T-cell (primary cell): ENCODE results near the gene THPO. TPM values are rescaled to one million over a fixed set of nuclear protein-coding genes. Genes with fewer than 3 reads are reported as not detected.

Experiments
- ATAC-seq, 4 experiments: fragments of 200-7000 bp in 3 of 4; fragments of 150-1000 bp in 1 of 4; cut with Tn5 transposase; replicated peaks in 1 of 4; 1 replicate in 3 of 4; 2 replicates in 1 of 4; pipeline ENCODE4 v1.10.0; 2021; ENCODE audit warnings: moderate library complexity in 3 of 4, mild to moderate bottlenecking in 2 of 4, moderate number of reproducible peaks in 1 of 4
- CTCF ChIA-PET, 2 donors: fragments of 300-600 bp; sonication (Branson Sonifier 250); formaldehyde crosslinking; loops; one replicate each; lab custom pipeline; 2022; ENCODE audit warnings: antibody characterized with exemption in 2 of 2; lab: Charles Lee
- POLR2A ChIA-PET, 2 donors: fragments of 300-600 bp; sonication (Branson Sonifier 250); formaldehyde crosslinking; loops; one replicate each; lab custom pipeline; 2022; ENCODE audit warnings: antibody characterized with exemption in 2 of 2; lab: Charles Lee
- DNase-seq, 35 experiments: peaks; one replicate each; pipeline versions ENCODE4 v3.0.0 to v3.0.0-alpha.2; 2013 to 2023
- H3K27ac ChIP-seq: one replicate; pipeline ENCODE4 v1.5.1; 2013; ENCODE audit warnings: low read length
- H3K27me3 ChIP-seq, 2 experiments: replicated peaks in 1 of 2; 1 replicate in 1 of 2; 2 replicates in 1 of 2; pipeline versions ENCODE4 v1.6.1 to v1.7.0; 2013; ENCODE audit warnings: low read length in 1 of 2, mixed read lengths in 1 of 2; ENCODE audit not compliant: control insufficient read depth in 2 of 2, insufficient read depth in 2 of 2; ENCODE audit errors: extremely low read depth in 1 of 2
- H3K36me3 ChIP-seq, 2 donors: 1 replicate in 1 of 2; 2 replicates in 1 of 2; pipeline versions ENCODE4 v1.6.1 to v1.7.0; 2013; ENCODE audit warnings: low read length in 1 of 2; ENCODE audit not compliant: control insufficient read depth in 2 of 2, insufficient read depth in 1 of 2; ENCODE audit errors: extremely low read depth in 1 of 2
- H3K4me1 ChIP-seq, 2 experiments: 1 replicate in 1 of 2; 2 replicates in 1 of 2; pipeline versions ENCODE4 v1.6.1 to v1.7.0; 2013; ENCODE audit warnings: low read length in 2 of 2, mixed read lengths in 1 of 2; ENCODE audit not compliant: insufficient read depth in 2 of 2, control insufficient read depth in 1 of 2; ENCODE audit errors: extremely low read depth in 1 of 2
- H3K4me3 ChIP-seq, 2 donors: 1 replicate in 1 of 2; 2 replicates in 1 of 2; pipeline versions ENCODE4 v1.5.1 to v1.7.0; 2013; ENCODE audit warnings: mild to moderate bottlenecking in 2 of 2, low read length in 1 of 2, moderate library complexity in 1 of 2; ENCODE audit not compliant: control insufficient read depth in 1 of 2; ENCODE audit errors: extremely low read depth in 1 of 2
- H3K9me3 ChIP-seq: 2 replicates; pipeline ENCODE4 v1.7.0; 2013
- H3K27ac Mint-ChIP-seq, 2 donors: one replicate each; pipeline ENCODE4 v1.8.0; 2020 to 2021; ENCODE audit warnings: mild to moderate bottlenecking in 2 of 2, mixed read lengths in 2 of 2
- H3K27me3 Mint-ChIP-seq, 2 donors: one replicate each; pipeline ENCODE4 v1.8.0; 2021 to 2022; ENCODE audit warnings: mixed read lengths in 2 of 2
- H3K36me3 Mint-ChIP-seq: one replicate; pipeline ENCODE4 v1.8.0; 2021; ENCODE audit warnings: mixed read lengths
- H3K4me1 Mint-ChIP-seq, 3 donors: one replicate each; pipeline ENCODE4 v1.8.0; 2020 to 2022; ENCODE audit warnings: mixed read lengths in 3 of 3, mild to moderate bottlenecking in 1 of 3
- H3K4me3 Mint-ChIP-seq, 3 donors: one replicate each; pipeline ENCODE4 v1.8.0; 2020 to 2022; ENCODE audit warnings: mild to moderate bottlenecking in 3 of 3, mixed read lengths in 3 of 3, moderate library complexity in 3 of 3
- H3K9me3 Mint-ChIP-seq, 3 donors: one replicate each; pipeline ENCODE4 v1.8.0; 2020 to 2022; ENCODE audit warnings: mixed read lengths in 3 of 3
- WGBS: methylation state at CpG from one replicate; pipeline ENCODE4 v1.1.5; 2013; ENCODE audit warnings: missing lambda C conversion rate; ENCODE audit not compliant: insufficient coverage; 5-methylcytosine and 5-hydroxymethylcytosine counted together
- total RNA-seq, 35 experiments: library from RNA in 6 of 35; stranded (reverse) in 6 of 35; fragments of 120-200 nt in 1 of 35; gene quantifications; one replicate each; pipeline versions ENCODE4 v1.2.1 to v1.2.4 and lab custom pipeline; 2013 to 2026

THPO gene
- total RNA-seq, 5 donors from 2014 or later (not counting 1 experiment from before 2014, with no cell fraction given), result not detected

DNA sequence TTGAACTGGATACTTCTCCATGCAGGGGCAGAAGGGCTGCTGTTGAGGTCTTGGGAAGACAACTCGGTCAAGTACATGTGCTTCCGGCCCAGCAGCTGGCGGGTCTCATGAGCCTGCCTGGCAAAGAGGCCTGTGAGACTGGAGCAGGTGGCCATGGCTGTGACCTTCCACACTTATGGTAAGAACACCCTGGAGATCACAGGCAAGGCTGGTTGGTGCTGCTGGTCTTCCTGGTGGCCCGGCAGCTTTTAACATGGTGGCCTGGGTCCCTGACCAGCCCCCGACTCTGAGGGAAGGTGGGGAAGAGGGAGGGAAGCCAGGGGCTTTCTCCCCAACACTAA lies 17.3 kb upstream of the THPO start:
- no peaks in the 10 kb centered on the region for H3K9me3 ChIP-seq
- POLR2A ChIA-PET, result no interaction called here
- peaks cover 13 to 21% of the 10 kb centered on the region in 2 donors for H3K27me3 Mint-ChIP-seq
- H3K4me3 Mint-ChIP-seq, result no peak overlapping the region
- WGBS, result 100% methylated on average over 3 of the region's 5 CpGs
- peaks cover 2 to 12% of the 10 kb centered on the region in 2 experiments for H3K27me3 ChIP-seq
- H3K27ac ChIP-seq, result no peak overlapping the region
- CTCF ChIA-PET, result no interaction called here
- no peaks in the 10 kb centered on the region for H3K9me3 Mint-ChIP-seq
- no peak overlapping the region for H3K27ac Mint-ChIP-seq
- H3K4me1 ChIP-seq, result no peaks in the 10 kb centered on the region
- H3K4me3 ChIP-seq, result no peak overlapping the region
- ATAC-seq (no peak), DNase-seq (no peak)
- no peaks in the 10 kb centered on the region for H3K4me1 Mint-ChIP-seq
- H3K36me3 ChIP-seq, result no peaks in the 10 kb centered on the region
- H3K36me3 Mint-ChIP-seq, result no peaks in the 10 kb centered on the region

DNA sequence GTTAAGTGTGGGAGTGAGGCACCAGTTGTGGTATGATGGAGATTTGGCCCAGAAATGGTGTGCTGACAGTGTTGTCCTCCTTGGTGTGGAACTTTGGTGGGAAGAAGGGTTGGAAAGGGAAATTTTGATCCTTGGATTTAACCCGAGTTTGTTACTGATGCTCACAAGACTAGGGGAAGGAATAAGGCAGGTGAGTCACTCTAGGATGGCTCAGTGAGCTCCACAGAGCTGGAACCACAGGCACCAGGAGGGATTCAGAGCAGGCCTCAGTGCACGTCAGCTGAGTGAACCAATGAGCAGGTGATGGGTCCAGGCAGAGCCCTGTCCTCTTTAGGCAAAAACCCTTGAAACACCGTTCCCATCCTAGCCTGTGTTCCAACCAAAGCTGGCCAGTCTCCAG lies 13.3 kb upstream of the THPO start:
- peaks cover 10 to 20% of the 10 kb centered on the region in 2 donors for H3K27me3 Mint-ChIP-seq
- H3K4me3 ChIP-seq, result no peak overlapping the region
- no peaks in the 10 kb centered on the region for H3K9me3 ChIP-seq
- H3K27ac ChIP-seq, result no peak overlapping the region
- H3K4me1 Mint-ChIP-seq, result no peaks in the 10 kb centered on the region
- POLR2A ChIA-PET, result no interaction called here
- H3K36me3 Mint-ChIP-seq, result no peaks in the 10 kb centered on the region
- ATAC-seq, result no peak
- peaks cover 0 to 22% of the 10 kb centered on the region in 2 experiments for H3K27me3 ChIP-seq
- CTCF ChIA-PET, result no interaction called here
- no peak overlapping the region for H3K4me3 Mint-ChIP-seq
- H3K36me3 ChIP-seq, result no peaks in the 10 kb centered on the region
- no peak overlapping the region for H3K27ac Mint-ChIP-seq
- no peaks in the 10 kb centered on the region for H3K9me3 Mint-ChIP-seq
- no peak for DNase-seq
- H3K4me1 ChIP-seq, result no peaks in the 10 kb centered on the region
- 54% methylated on average over 2 of the region's 3 CpGs for WGBS

DNA sequence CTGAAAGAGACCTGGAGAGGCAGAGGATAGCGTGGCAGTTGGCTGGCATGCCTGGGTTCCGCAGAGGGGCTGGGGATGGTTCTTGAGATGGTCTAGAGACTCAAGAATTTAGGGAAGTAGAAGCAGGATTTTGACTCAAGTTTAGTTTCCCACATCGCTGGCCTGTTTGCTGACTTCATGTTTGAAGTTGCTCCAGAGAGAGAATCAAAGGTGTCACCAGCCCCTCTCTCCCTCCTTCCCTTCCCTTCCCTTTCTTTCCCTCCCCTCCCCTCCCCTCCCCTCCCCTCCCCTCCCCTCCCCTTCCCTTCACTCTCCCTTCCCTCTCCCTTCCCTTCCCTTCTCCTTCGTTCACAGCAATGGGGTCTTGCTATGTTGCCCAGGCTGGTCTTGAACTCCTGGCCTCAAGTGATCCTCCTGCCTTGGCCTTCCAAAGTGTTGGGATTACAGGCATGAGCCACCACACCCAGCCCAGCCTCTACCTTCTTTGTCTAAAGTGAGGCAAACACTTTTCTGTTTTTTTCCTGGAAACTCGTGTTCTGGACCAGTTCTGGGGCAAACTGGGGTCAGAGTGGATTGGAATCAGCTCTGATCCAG lies 12.0 kb upstream of the THPO start:
- Histone ChIP-seq H3K27ac (no peak overlapping the region), H3K4me3 (no peak overlapping the region), H3K27me3 (peaks cover 0 to 32% of the 10 kb centered on the region in 2 experiments), H3K4me1 (no peaks in the 10 kb centered on the region), H3K9me3 (no peaks in the 10 kb centered on the region), H3K36me3 (no peaks in the 10 kb centered on the region)
- Mint-ChIP-seq H3K27ac (no peak overlapping the region), H3K27me3 (peaks cover 12 to 26% of the 10 kb centered on the region in 2 donors), H3K4me1 (no peaks in the 10 kb centered on the region), H3K4me3 (no peak overlapping the region), H3K9me3 (no peaks in the 10 kb centered on the region), H3K36me3 (no peaks in the 10 kb centered on the region)
- ChIA-PET POLR2A (no interaction called here), CTCF (interaction anchor here in 1 of 2 donors (0.6 kb wide), 1 partner anchor 140 kb away, joined by 3 read pairs; no protein-coding TSS in a partner anchor)
- DNase-seq (no peak), ATAC-seq (no peak)
- 60% methylated on average over 4 of the region's 5 CpGs for WGBS

DNA sequence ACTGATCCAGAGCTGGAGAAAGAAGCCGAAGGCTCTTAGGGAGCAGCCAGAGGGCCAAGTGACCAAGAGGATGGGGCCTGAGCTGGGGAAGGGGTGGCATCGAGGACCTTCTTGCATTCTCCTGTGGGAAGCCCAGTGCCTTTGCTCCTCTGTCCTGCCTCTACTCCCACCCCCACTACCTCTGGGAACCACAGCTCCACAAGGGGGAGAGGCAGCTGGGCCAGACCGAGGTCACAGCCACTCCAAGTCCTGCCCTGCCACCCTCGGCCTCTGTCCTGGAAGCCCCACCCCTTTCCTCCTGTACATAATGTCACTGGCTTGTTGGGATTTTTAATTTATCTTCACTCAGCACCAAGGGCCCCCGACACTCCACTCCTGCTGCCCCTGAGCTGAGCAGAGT lies 11.4 kb upstream of the THPO start:
- ChIA-PET POLR2A (no interaction called here), CTCF (interaction anchor here in 1 of 2 donors (0.6 kb wide), 1 partner anchor 140 kb away, joined by 3 read pairs; no protein-coding TSS in a partner anchor)
- 17% methylated on average over 1 of the region's 5 CpGs for WGBS
- H3K9me3 ChIP-seq, result no peaks in the 10 kb centered on the region
- H3K36me3 Mint-ChIP-seq, result no peaks in the 10 kb centered on the region
- peaks cover 18 to 32% of the 10 kb centered on the region in 2 donors for H3K27me3 Mint-ChIP-seq
- H3K27ac ChIP-seq, result no peak overlapping the region
- no peaks in the 10 kb centered on the region for H3K9me3 Mint-ChIP-seq
- H3K4me3 Mint-ChIP-seq, result no peak overlapping the region
- H3K27ac Mint-ChIP-seq, result no peak overlapping the region
- H3K4me1 ChIP-seq, result no peaks in the 10 kb centered on the region
- DNase-seq, result no peak
- no peak for ATAC-seq
- H3K4me1 Mint-ChIP-seq, result no peaks in the 10 kb centered on the region
- no peak overlapping the region for H3K4me3 ChIP-seq
- H3K27me3 ChIP-seq, result peaks cover 0 to 38% of the 10 kb centered on the region in 2 experiments
- H3K36me3 ChIP-seq, result no peaks in the 10 kb centered on the region

DNA sequence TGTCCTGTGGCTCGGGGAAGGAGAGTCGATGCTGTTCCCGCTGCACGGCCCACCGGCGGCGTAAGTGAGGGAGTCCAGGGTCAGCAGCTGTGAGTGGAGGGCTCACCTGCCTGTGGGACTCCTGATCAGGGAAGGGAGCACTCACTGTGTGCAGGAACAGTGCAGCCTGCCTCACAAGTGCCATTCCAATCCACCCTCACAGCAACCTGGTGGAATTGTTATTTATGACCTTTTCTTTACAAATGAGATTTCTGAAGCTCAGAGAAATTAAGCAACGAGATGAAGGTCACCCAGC lies 10.9 kb upstream of the THPO start:
- DNase-seq, result no peak
- no peak for ATAC-seq
- Histone ChIP-seq H3K4me1 (no peaks in the 10 kb centered on the region), H3K27ac (no peak overlapping the region), H3K4me3 (no peak overlapping the region), H3K36me3 (no peaks in the 10 kb centered on the region), H3K9me3 (no peaks in the 10 kb centered on the region), H3K27me3 (peaks cover 0 to 44% of the 10 kb centered on the region in 2 experiments)
- no peaks in the 10 kb centered on the region for H3K36me3 Mint-ChIP-seq
- no peak overlapping the region for H3K27ac Mint-ChIP-seq
- ChIA-PET CTCF (no interaction called here), POLR2A (no interaction called here)
- no peaks in the 10 kb centered on the region for H3K9me3 Mint-ChIP-seq
- H3K4me1 Mint-ChIP-seq, result no peaks in the 10 kb centered on the region
- H3K4me3 Mint-ChIP-seq, result no peak overlapping the region
- WGBS, result 67% methylated on average over 3 of the region's 8 CpGs
- H3K27me3 Mint-ChIP-seq, result peaks cover 21 to 37% of the 10 kb centered on the region in 2 donors

DNA sequence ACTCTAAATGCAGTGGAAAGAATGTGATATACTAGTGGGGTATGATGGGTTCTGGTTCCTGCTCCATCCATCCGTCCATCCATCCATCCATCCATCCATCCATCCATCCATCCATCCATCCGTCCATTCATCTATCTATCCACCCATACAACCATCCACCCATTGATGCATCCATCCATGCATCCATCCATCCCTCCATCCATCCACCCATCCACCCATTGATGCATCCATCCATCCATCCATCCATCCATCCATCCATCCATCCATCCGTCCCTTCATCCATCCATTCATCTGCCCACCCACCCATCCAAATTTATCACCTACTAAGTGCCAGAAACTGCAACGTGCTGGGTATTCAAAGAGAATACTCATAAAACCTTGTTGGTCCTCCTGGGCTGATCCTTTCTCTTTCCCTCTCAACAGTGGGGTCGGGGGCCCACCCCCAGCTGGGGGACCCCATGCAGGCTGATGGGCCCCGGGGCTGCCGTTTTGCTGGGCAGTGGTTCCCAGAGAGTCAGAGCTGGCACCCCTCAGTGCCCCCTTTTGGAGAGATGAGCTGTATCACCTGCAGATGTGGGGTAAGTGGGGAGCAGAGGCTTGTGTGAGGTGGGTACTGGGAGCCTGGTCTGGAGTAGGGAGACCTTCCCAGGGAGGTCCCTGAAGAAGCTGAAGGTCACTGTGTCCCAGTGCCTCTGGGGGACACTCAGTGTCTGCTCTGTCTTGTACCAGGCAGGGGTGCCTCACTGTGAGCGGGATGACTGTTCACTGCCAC lies 10.3 kb upstream of the THPO start:
- Histone ChIP-seq H3K4me3 (no peak overlapping the region), H3K36me3 (no peaks in the 10 kb centered on the region), H3K4me1 (no peaks in the 10 kb centered on the region), H3K9me3 (no peaks in the 10 kb centered on the region), H3K27ac (no peak overlapping the region), H3K27me3 (peaks cover 0 to 47% of the 10 kb centered on the region in 2 experiments)
- POLR2A ChIA-PET, result no interaction called here
- H3K4me1 Mint-ChIP-seq, result no peaks in the 10 kb centered on the region
- H3K27ac Mint-ChIP-seq, result no peak overlapping the region
- H3K9me3 Mint-ChIP-seq, result no peaks in the 10 kb centered on the region
- CTCF ChIA-PET, result no interaction called here
- WGBS, result 49% methylated on average over 7 of the region's 8 CpGs
- no peak overlapping the region for H3K4me3 Mint-ChIP-seq
- no peak for DNase-seq
- ATAC-seq, result no peak
- H3K36me3 Mint-ChIP-seq, result no peaks in the 10 kb centered on the region
- H3K27me3 Mint-ChIP-seq, result peaks cover 20 to 37% of the 10 kb centered on the region in 2 donors
